ENCODE results near the gene DUSP22.

- no peak for TF ChIP-seq CTCF (IDR thresholded peaks at IDR 0.05; ENCODE audit: low read depth, low read length)
- TF ChIP-seq EZH2phosphoT487 (IDR thresholded peaks at IDR 0.05; ENCODE audit: low read depth), result no peak
These were observed 89.6 kb downstream of the DUSP22 start for GRCh38 chr6:381742-382461.
